ENCODE data around the gene UMAD1. TPM values are rescaled to one million over a fixed set of nuclear protein-coding genes. Genes with fewer than 3 reads are reported as not detected.
A peak's percentile ranks its signal among the peaks of the same experiment; 100 is the strongest.

UMAD1 gene
- total and polyA plus RNA-seq, 2 of the 13 experiments (the other 11 are each of a cell fraction or from before 2014, with no cell fraction given) = 16.8 to 17.6 TPM

- TF ChIP-seq MXD1 (CRISPR knock-in tag; IDR thresholded peaks at IDR 0.05) = no peak
- no peak for TF ChIP-seq ETV6 (CRISPR knock-in tag; conservative IDR thresholded peaks at IDR 0.05)
- TF ChIP-seq ZNF230 (CRISPR knock-in tag; IDR thresholded peaks at IDR 0.05) = no peak
- no peak for TF ChIP-seq SOX13 (IDR thresholded peaks at IDR 0.05)
- TF ChIP-seq SOX13 (CRISPR knock-in tag; conservative IDR thresholded peaks at IDR 0.05 in 1 of 2, IDR thresholded peaks at IDR 0.05 in 1 of 2) = no peak
- TF ChIP-seq NFE2L2 (IDR thresholded peaks at IDR 0.05; ENCODE audit: low read length) = no peak
- TF ChIP-seq ELF3 (CRISPR knock-in tag; IDR thresholded peaks at IDR 0.05) = no peak
- TF ChIP-seq ZNF674 (CRISPR knock-in tag; IDR thresholded peaks at IDR 0.05; ENCODE audit: low read depth) = no peak
- no peak for TF ChIP-seq NCOA5 (CRISPR knock-in tag; IDR thresholded peaks at IDR 0.05)
These were observed 12.4 kb downstream of the UMAD1 start (continued) for GRCh38 chr7:7652798-7653540.

DNA sequence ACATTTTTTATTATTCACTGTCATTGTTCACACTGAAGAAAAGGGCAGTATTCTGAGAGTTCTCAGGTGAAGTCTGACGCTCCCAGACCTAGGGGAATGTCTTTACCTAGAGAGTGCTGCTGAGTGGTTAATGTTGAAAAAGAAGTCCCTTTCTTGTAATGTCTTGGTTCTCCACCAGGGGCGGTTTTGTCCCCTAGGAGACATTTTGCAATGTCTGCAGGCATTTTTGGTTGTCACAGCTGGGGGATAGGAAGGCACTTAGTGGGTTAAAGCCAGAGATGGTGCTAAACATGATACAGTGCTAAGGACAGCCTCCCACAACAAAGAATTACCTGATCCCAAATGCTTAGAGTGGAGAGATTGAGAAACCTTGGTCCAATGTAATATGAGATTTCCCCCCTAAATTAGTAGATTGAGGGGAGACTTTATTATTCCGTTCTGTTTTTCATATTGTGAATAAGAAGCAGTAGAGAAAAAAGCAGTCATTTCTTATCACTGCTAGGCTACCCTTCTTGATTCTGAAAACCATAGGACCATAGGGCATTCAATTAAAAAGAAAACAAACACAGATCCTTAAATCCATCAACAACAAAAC lies 13.1 kb downstream of the UMAD1 start:
- H4K20me1 ChIP-seq (ENCODE audit: insufficient read depth, low read length) = no peaks in the 10 kb centered on the region
- no peaks in the 10 kb centered on the region for H3K9me3 ChIP-seq (ENCODE audit: low read length)
- no peak overlapping the region for H2AFZ ChIP-seq (ENCODE audit: low read length)
- no peak overlapping the region for H3K4me3 ChIP-seq (replicated peaks in 1 of 3; ENCODE audit: insufficient read depth in 1 of 3, low read depth in 2 of 3, low read length in 3 of 3)
- in situ Hi-C loops (cut with HindIII; ENCODE audit: extremely low pct_ligation_motif_present, low pct_unique_long_range_greater_than_20kb) = loop anchor here (25.0 kb wide), 1 partner anchor 559 kb away; no protein-coding TSS in a partner anchor
- H3K27ac ChIP-seq (ENCODE audit: extremely low read length, insufficient read depth, low read length) = no peak overlapping the region
- DNase-seq (ENCODE audit: low spot score) (no peak), ATAC-seq (no peak), FAIRE-seq (no peak)
- peaks cover 43% of the 10 kb centered on the region for H3K79me2 ChIP-seq (ENCODE audit: insufficient read depth, low read length)
- no peaks in the 10 kb centered on the region for H3K36me3 ChIP-seq (replicated peaks in 1 of 2; ENCODE audit: control insufficient read depth in 1 of 2, insufficient read depth in 2 of 2, low read length in 2 of 2)
- H3K27me3 ChIP-seq (ENCODE audit: control insufficient read depth in 1 of 2, insufficient read depth in 2 of 2, low read length in 2 of 2) = no peaks in the 10 kb centered on the region
- intact Hi-C loops (cut with micrococcal nuclease; ENCODE audit: unreplicated experiment) = no loop called here
- no peak overlapping the region for H3K9ac ChIP-seq (ENCODE audit: insufficient read depth, low read depth, low read length)
- no peak overlapping the region for H3K4me2 ChIP-seq (ENCODE audit: low read depth, low read length)
- ChIA-PET POLR2A (no interaction called here), CTCF (ENCODE audit: low intra/inter-chr PET ratio, low total read pairs) (no interaction called here)
- WGBS (ENCODE audit: low lambda C conversion rate) = 77% methylated on average over 3 of the region's 3 CpGs
- no TSS peak for BruUV-seq (replicated peaks)
- peaks cover 51% of the 10 kb centered on the region for H3K4me1 ChIP-seq (ENCODE audit: insufficient read depth, low read length)
- TF ChIP-seq CTCF (CRISPR knock-in tag; IDR thresholded peaks at IDR 0.05) (0 out of 2 replicates have a peak, but pooled peaks have one; percentile 23), ZNF652 (CRISPR knock-in tag; IDR thresholded peaks at IDR 0.05; ENCODE audit: borderline replicate concordance, low read depth) (0 out of 2 replicates have a peak, but pooled peaks have one; percentile 23), IKZF4 (CRISPR knock-in tag; IDR thresholded peaks at IDR 0.05; ENCODE audit: borderline replicate concordance, low read depth, not compliant biosample characterization) (no peak), STAG1 (CRISPR knock-in tag; IDR thresholded peaks at IDR 0.05) (peak; percentile 21; the same call in 1 of the 2 replicates)
- TF ChIP-seq, protein P1, sequence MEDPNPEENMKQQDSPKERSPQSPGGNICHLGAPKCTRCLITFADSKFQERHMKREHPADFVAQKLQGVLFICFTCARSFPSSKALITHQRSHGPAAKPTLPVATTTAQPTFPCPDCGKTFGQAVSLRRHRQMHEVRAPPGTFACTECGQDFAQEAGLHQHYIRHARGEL (CRISPR knock-in tag; IDR thresholded peaks at IDR 0.05) = no peak
